Adrenal gland (tissue), 12 donors: ENCODE data around the gene DLG2. TPM values are rescaled to one million over a fixed set of nuclear protein-coding genes. Genes with fewer than 3 reads are reported as not detected.
"Not testable (repeated sequence)": the region's sequence is repeated elsewhere in the genome, so short reads cannot be mapped to it uniquely, and the experiment has no call there.

Source experiments
- DNase-seq, 7 donors: peaks; one replicate each; pipeline ENCODE4 v3.0.0-alpha.2; 2019 to 2020
- H3K27ac ChIP-seq, 5 donors: fragments of 200-600 bp; sonication (generic) in 4 of 5; 1 replicate in 3 of 5; 2 replicates in 2 of 5; pipeline versions ENCODE4 v1.5.1 to v1.8.0; 2016 to 2020; ENCODE audit warnings: mild to moderate bottlenecking in 1 of 5
- H3K27me3 ChIP-seq: fragments of 200-600 bp; 2 replicates; pipeline ENCODE4 v1.8.0; 2021
- H3K36me3 ChIP-seq, 2 donors: fragments of 200-600 bp; replicated peaks in 1 of 2; 1 replicate in 1 of 2; 2 replicates in 1 of 2; pipeline versions ENCODE4 v1.5.1 to v1.8.0; 2018 to 2022
- H3K4me1 ChIP-seq, 2 donors: fragments of 200-600 bp; replicated peaks in 1 of 2; 1 replicate in 1 of 2; 2 replicates in 1 of 2; pipeline versions ENCODE4 v1.5.1 to v1.8.0; 2018 to 2021
- H3K4me3 ChIP-seq, 4 donors: fragments of 200-600 bp; sonication (generic) in 3 of 4; one replicate each; pipeline ENCODE4 v1.5.1; 2016 to 2018
- H3K9me3 ChIP-seq, 3 donors: fragments of 200-600 bp; sonication (generic) in 1 of 3; replicated peaks in 1 of 3; 1 replicate in 2 of 3; 2 replicates in 1 of 3; pipeline versions ENCODE4 v1.5.1 to v1.8.0; 2016 to 2021
- POLR2A ChIP-seq, 2 donors: fragments of 450-650 bp; IDR thresholded peaks; one replicate each; pipeline ENCODE4 v1.6.1; 2017; ENCODE audit warnings: antibody characterized with exemption in 2 of 2, mild to moderate bottlenecking in 2 of 2, moderate library complexity in 1 of 2
- WGBS, 4 donors: extraction: QIAGEN DNeasy Blood & Tissue Kit in 2 of 4; methylation state at CpG; one replicate each; pipeline versions ENCODE4 v1.1.5 to v1.1.7; 2013 to 2017; 5-methylcytosine and 5-hydroxymethylcytosine counted together
- intact Hi-C, 2 donors: fragments of 100-400 bp; cut with DNase I; formaldehyde crosslinking; loops; one replicate each; pipeline versions ENCODE4 v1.14.1 to v1.15.0; 2022 to 2023
- polyA plus RNA-seq, 3 donors: library from polyadenylated mRNA; stranded (reverse); fragments of 200-250 nt in 2 of 3; fragments of 350-450 nt in 1 of 3; fragmentation: Illumina TruSeq in 1 of 3; extraction: RNeasy Lipid Tissue Mini Kit (QIAGEN cat#74804) in 1 of 3; gene quantifications; one replicate each; pipeline ENCODE4 v1.2.3, GENCODE V29; 2013 to 2014
- total RNA-seq, 9 donors: library from RNA; depleted of rRNA in 4 of 9; stranded (reverse); fragments of >200 nt in 4 of 9; fragments of 120-200 nt in 1 of 9; fragmentation: NEBNext Ultra II Directional in 1 of 9; extraction: Animal tissue kit (Norgen Biotek cat#: 25700) in 1 of 9; gene quantifications; one replicate each; pipeline versions ENCODE4 v1.1.0 to v1.2.4, GENCODE V29; 2013 to 2023
- TF ChIP-seq, protein P1 (sequence below), 6 experiments: fragments of 450-650 bp in 4 of 6; fragments of 200-600 bp in 2 of 6; sonication (generic) in 1 of 6; IDR thresholded peaks; 1 replicate in 5 of 6; 2 replicates in 1 of 6; pipeline versions ENCODE4 v1.5.1 to v1.8.0; 2016 to 2021; ENCODE audit warnings: antibody characterized with exemption in 6 of 6, mild to moderate bottlenecking in 2 of 6, moderate library complexity in 1 of 6
- donor health status: healthy with polysubstance abuse.
- donor health status: Bipolar disorder and iron deficiency.
- donor health status: DM: yes; HTN: yes; CAD: no.
- donor health status: DM: no; HTN: no; CAD: no.
- donor health status: DM: no; HTN: no; CAD: no.
- donor health status: DM: yes; HTN: yes; CAD: no.

The DLG2 gene
- total and polyA plus RNA-seq, 12 donors: 8.3 to 101 (median 37.5) TPM

DNA sequence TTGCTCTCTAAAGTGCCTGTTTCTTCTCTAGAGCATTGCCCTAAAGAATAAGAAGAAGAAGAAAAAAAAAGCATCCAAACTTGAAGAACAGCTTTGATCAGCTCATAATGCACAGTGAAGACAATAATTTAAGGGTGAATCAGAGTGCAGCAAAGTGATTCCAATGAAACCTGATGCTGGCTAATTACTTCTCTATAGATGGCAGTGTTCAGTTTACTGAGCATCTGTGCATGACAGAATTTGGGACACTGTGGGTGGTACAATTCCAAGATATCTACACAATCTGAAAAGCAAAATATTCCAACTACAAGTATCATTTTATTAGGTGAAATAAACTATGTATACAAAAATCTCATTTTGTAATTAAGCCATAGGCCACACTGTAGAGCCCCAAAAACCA, 1890.5 kb downstream of the DLG2 start:
- no peaks in the 10 kb centered on the region for H3K36me3 ChIP-seq
- H3K4me1 ChIP-seq: no peaks in the 10 kb centered on the region
- no peaks in the 10 kb centered on the region for H3K9me3 ChIP-seq
- intact Hi-C loops: no loop called here
- no peak for DNase-seq
- H3K27me3 ChIP-seq: no peaks in the 10 kb centered on the region
- no peak overlapping the region for H3K27ac ChIP-seq
- TF ChIP-seq, protein P1, sequence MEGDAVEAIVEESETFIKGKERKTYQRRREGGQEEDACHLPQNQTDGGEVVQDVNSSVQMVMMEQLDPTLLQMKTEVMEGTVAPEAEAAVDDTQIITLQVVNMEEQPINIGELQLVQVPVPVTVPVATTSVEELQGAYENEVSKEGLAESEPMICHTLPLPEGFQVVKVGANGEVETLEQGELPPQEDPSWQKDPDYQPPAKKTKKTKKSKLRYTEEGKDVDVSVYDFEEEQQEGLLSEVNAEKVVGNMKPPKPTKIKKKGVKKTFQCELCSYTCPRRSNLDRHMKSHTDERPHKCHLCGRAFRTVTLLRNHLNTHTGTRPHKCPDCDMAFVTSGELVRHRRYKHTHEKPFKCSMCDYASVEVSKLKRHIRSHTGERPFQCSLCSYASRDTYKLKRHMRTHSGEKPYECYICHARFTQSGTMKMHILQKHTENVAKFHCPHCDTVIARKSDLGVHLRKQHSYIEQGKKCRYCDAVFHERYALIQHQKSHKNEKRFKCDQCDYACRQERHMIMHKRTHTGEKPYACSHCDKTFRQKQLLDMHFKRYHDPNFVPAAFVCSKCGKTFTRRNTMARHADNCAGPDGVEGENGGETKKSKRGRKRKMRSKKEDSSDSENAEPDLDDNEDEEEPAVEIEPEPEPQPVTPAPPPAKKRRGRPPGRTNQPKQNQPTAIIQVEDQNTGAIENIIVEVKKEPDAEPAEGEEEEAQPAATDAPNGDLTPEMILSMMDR (IDR thresholded peaks at IDR 0.05): no peak
- no peak for TF ChIP-seq POLR2A (IDR thresholded peaks at IDR 0.05)
- no peak overlapping the region for H3K4me3 ChIP-seq

DNA sequence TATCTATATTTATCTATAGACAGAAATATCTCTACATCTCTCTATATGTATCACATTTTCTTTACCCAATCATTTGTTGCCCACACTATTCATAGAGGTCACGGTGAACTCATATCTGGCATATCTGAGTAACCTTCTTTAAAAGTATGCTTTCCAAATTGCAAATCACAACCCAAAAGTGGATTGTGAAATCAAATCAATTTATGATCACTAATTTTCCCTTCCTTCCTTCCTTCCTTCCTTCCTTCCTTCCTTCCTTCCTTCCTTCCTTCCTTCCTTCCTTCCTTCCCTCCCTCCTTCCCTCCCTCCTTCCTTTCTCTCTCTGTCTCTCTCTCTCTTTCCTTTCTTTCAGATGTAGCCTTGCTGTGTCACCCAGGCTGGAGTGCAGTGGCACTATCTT, 1893.0 kb downstream of the DLG2 start:
- WGBS, 4 donors: 88 to 100% (median 96%) methylated on average over 1 of the region's 1 CpG
- no peaks in the 10 kb centered on the region for H3K4me1 ChIP-seq
- H3K9me3 ChIP-seq: no peaks in the 10 kb centered on the region
- H3K27me3 ChIP-seq: no peaks in the 10 kb centered on the region
- intact Hi-C loops: no loop called here
- no peak overlapping the region for H3K27ac ChIP-seq
- H3K4me3 ChIP-seq: no peak overlapping the region
- no peak for DNase-seq
- no peaks in the 10 kb centered on the region for H3K36me3 ChIP-seq
- TF ChIP-seq POLR2A (IDR thresholded peaks at IDR 0.05): no peak
- TF ChIP-seq, protein P1 (IDR thresholded peaks at IDR 0.05): no peak

DNA sequence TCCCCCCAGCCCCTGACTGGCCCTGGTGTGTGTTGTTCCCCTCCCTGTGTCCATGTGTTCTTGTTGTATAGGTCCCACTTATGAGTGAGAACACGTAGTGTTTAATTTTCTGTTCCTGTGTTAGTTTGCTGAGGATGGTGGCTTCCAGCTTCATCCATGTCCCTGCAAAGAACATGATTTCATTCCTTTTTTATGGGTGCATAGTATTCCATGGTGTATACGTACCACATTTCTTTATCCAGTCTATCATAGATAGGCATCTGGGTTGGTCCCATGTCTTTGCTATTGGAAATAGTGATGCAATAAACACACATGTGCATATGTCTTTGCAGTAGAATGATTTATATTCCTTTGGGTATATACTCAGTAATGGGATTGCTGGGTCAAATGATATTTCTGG, 1895.9 kb downstream of the DLG2 start:
- DNase-seq, H3K4me1 ChIP-seq, H3K27me3 ChIP-seq, H3K4me3 ChIP-seq, intact Hi-C loops, H3K27ac ChIP-seq, H3K9me3 ChIP-seq, H3K36me3 ChIP-seq: not testable (repeated sequence)
- 87 to 100% (median 95%) methylated on average over 2 of the region's 2 CpGs for WGBS, 4 donors

DNA sequence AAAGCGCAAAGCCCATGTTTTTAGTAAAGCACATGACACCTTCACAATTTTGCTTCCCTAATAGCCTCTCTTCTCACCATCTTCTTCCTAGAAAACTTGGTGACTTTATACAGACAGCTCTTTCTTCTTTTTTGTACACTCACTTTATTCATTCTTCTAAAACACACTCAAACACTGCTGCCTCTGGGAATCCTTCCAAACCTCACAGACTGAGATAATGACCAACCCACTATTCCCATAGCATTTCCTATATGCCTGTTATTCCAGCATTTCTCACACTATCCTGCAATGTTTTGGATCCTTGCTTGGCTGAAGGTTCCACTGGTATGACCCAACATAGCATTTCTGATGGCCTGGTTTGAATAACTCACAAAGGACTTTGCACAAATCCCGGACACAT, 1898.9 kb downstream of the DLG2 start:
- DNase-seq: no peak
- no peaks in the 10 kb centered on the region for H3K36me3 ChIP-seq
- WGBS, 4 donors: 90 to 97% (median 92%) methylated on average over 2 of the region's 2 CpGs
- H3K4me3 ChIP-seq: no peak overlapping the region
- TF ChIP-seq, protein P1 (IDR thresholded peaks at IDR 0.05): no peak
- no peak for TF ChIP-seq POLR2A (IDR thresholded peaks at IDR 0.05)
- H3K9me3 ChIP-seq: no peaks in the 10 kb centered on the region
- H3K27me3 ChIP-seq: no peaks in the 10 kb centered on the region
- no peak overlapping the region for H3K27ac ChIP-seq
- H3K4me1 ChIP-seq: peaks cover 7 to 9% of the 10 kb centered on the region in 2 donors
- intact Hi-C loops: no loop called here

DNA sequence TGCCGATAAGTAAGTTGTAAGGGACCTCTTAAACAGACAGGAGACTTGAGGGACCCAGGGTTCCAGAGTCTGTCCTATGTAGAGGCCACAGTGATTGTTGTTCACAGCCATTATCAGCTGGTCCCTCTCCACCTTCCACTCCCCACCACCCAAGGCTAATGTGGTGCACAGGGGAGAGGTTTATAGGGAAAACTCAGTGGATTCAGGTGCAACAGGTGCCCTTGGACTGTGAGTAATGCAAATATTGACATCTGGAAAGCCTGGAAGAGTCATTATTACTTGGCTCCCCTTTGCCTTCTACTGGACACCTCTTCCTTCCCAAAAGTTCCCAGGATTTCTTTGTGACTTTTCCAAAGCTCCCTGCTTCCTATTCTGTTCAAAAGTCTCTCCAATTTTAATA, 1899.9 kb downstream of the DLG2 start:
- no peak overlapping the region for H3K27ac ChIP-seq
- no peaks in the 10 kb centered on the region for H3K9me3 ChIP-seq
- no peaks in the 10 kb centered on the region for H3K36me3 ChIP-seq
- DNase-seq: no peak
- peaks cover 7 to 9% of the 10 kb centered on the region in 2 donors for H3K4me1 ChIP-seq
- WGBS, 4 donors: 88 to 97% (median 91%) methylated on average over 1 of the region's 1 CpG
- intact Hi-C loops: no loop called here
- no peak for TF ChIP-seq POLR2A (IDR thresholded peaks at IDR 0.05)
- TF ChIP-seq, protein P1 (IDR thresholded peaks at IDR 0.05): no peak
- H3K27me3 ChIP-seq: no peaks in the 10 kb centered on the region
- no peak overlapping the region for H3K4me3 ChIP-seq
